Upper lobe of left lung (tissue), 6 donors: ENCODE data around the gene BAIAP2L1. TPM values are rescaled to one million over a fixed set of nuclear protein-coding genes. Genes with fewer than 3 reads are reported as not detected.

Source experiments
- ATAC-seq, 2 donors: fragments of 200-7000 bp; cut with Tn5 transposase; one replicate each; pipeline ENCODE4 v1.9.1; 2022; ENCODE audit warnings: mild to moderate bottlenecking in 2 of 2, moderate library complexity in 2 of 2; ENCODE audit not compliant: low FRiP score in 2 of 2
- DNase-seq, 2 donors: peaks; one replicate each; pipeline ENCODE4 v3.0.0-alpha.2; 2019 to 2020
- H3K27ac ChIP-seq, 4 donors: fragments of 200-600 bp; sonication (generic); one replicate each; pipeline ENCODE4 v1.5.1; 2016 to 2019
- H3K27me3 ChIP-seq, 4 donors: fragments of 200-600 bp; sonication (generic); one replicate each; pipeline ENCODE4 v1.5.1; 2017 to 2019
- H3K36me3 ChIP-seq, 4 donors: fragments of 200-600 bp; sonication (generic); one replicate each; pipeline ENCODE4 v1.5.1; 2016 to 2019
- H3K4me1 ChIP-seq, 4 donors: fragments of 200-600 bp; sonication (generic); one replicate each; pipeline ENCODE4 v1.5.1; 2018 to 2019
- H3K4me3 ChIP-seq, 4 donors: fragments of 200-600 bp; sonication (generic); one replicate each; pipeline ENCODE4 v1.5.1; 2017 to 2019; ENCODE audit warnings: mild to moderate bottlenecking in 2 of 4, moderate library complexity in 1 of 4
- H3K9me3 ChIP-seq, 4 donors: fragments of 200-600 bp; sonication (generic); one replicate each; pipeline ENCODE4 v1.5.1; 2018 to 2019
- CTCF ChIP-seq, 6 experiments: fragments of 450-650 bp in 4 of 6; fragments of 200-600 bp in 2 of 6; sonication (generic) in 2 of 6; IDR thresholded peaks; one replicate each; pipeline ENCODE4 v1.5.1; 2016 to 2019; ENCODE audit warnings: antibody characterized with exemption in 6 of 6
- EP300 ChIP-seq, 4 donors: sonication (generic); formaldehyde crosslinking; IDR thresholded peaks; one replicate each; pipeline ENCODE4 v1.5.1; 2017; ENCODE audit warnings: antibody characterized with exemption in 4 of 4, control low read depth in 2 of 4
- POLR2A ChIP-seq, 4 donors: fragments of 450-650 bp; IDR thresholded peaks; one replicate each; pipeline ENCODE4 v1.5.1; 2016 to 2017; ENCODE audit warnings: antibody characterized with exemption in 4 of 4, mild to moderate bottlenecking in 2 of 4
- POLR2AphosphoS5 ChIP-seq, 2 donors: sonication (generic); formaldehyde crosslinking; IDR thresholded peaks; one replicate each; pipeline ENCODE4 v1.5.1; 2017; ENCODE audit warnings: antibody characterized with exemption in 2 of 2
- WGBS, 2 donors: methylation state at CpG; one replicate each; pipeline ENCODE4 v1.1.5; 2017 to 2018; 5-methylcytosine and 5-hydroxymethylcytosine counted together
- total RNA-seq, 6 donors: library from RNA; depleted of rRNA in 4 of 6; stranded (reverse); fragments of >200 nt in 4 of 6; gene quantifications; one replicate each; pipeline versions ENCODE4 v1.1.0 to v1.2.1, GENCODE V29; 2016 to 2021
- donor health status: DM: no; HTN: no; CAD: no; lungs with moderate emphysema.
- donor health status: DM: no; HTN: yes; CAD: no; lungs with severe emphysema.

Gene BAIAP2L1
- total RNA-seq, 6 donors from 2014 or later = 20.2 to 35.6 (median 26.6) TPM

- DNase-seq (no peak), ATAC-seq (no peak)
- Histone ChIP-seq H3K36me3 (peaks cover 0 to 4% (median 0%) of the 10 kb centered on the region in 4 donors), H3K27ac (peak overlapping the region in 3 of 4 donors; percentile 43 to 55 (median 49)), H3K4me3 (no peak overlapping the region), H3K9me3 (no peaks in the 10 kb centered on the region), H3K27me3 (no peaks in the 10 kb centered on the region), H3K4me1 (peaks cover 14 to 45% (median 38%) of the 10 kb centered on the region in 4 donors)
- WGBS, 2 donors = 69 to 81% methylated on average over 4 of the region's 4 CpGs
- no peak for TF ChIP-seq CTCF (IDR thresholded peaks at IDR 0.05)
- no peak for TF ChIP-seq EP300 (IDR thresholded peaks at IDR 0.05)
- no peak for TF ChIP-seq POLR2A (IDR thresholded peaks at IDR 0.05)
- TF ChIP-seq POLR2AphosphoS5 (IDR thresholded peaks at IDR 0.05) = no peak
Measured at GRCh38 chr7:98278936-98279335, 122.0 kb downstream of the BAIAP2L1 start.

- DNase-seq = no peak
- Histone ChIP-seq H3K27ac (peak overlapping the region in 3 of 4 donors; percentile 43 to 55 (median 49)), H3K27me3 (no peaks in the 10 kb centered on the region), H3K9me3 (no peaks in the 10 kb centered on the region), H3K4me3 (no peak overlapping the region), H3K4me1 (peaks cover 14 to 40% (median 32%) of the 10 kb centered on the region in 4 donors), H3K36me3 (no peaks in the 10 kb centered on the region)
- TF ChIP-seq EP300 (IDR thresholded peaks at IDR 0.05) = no peak
- TF ChIP-seq POLR2A (IDR thresholded peaks at IDR 0.05) = no peak
- TF ChIP-seq CTCF (IDR thresholded peaks at IDR 0.05) = no peak
- no peak for TF ChIP-seq POLR2AphosphoS5 (IDR thresholded peaks at IDR 0.05)
- ATAC-seq = no peak
- WGBS, 2 donors = 85 to 91% methylated on average over 5 of the region's 5 CpGs
Measured at GRCh38 chr7:98278408-98278807, 122.5 kb downstream of the BAIAP2L1 start.

- Histone ChIP-seq H3K4me1 (peaks cover 14 to 33% (median 29%) of the 10 kb centered on the region in 4 donors), H3K27ac (peak overlapping the region; percentile 70 to 83 (median 80)), H3K36me3 (no peaks in the 10 kb centered on the region), H3K27me3 (no peaks in the 10 kb centered on the region), H3K4me3 (no peak overlapping the region), H3K9me3 (no peaks in the 10 kb centered on the region)
- DNase-seq (peak in 1 of 2 donors; percentile 76), ATAC-seq (peak; percentile 43 to 72)
- WGBS, 2 donors = 29 to 35% methylated on average over 5 of the region's 5 CpGs
- TF ChIP-seq POLR2A (IDR thresholded peaks at IDR 0.05) = no peak
- TF ChIP-seq EP300 (IDR thresholded peaks at IDR 0.05) = peak in 1 of 4 donors; percentile 89
- TF ChIP-seq POLR2AphosphoS5 (IDR thresholded peaks at IDR 0.05) = peak in 1 of 2 donors; percentile 51
Measured at GRCh38 chr7:98276241-98276761, 124.6 kb downstream of the BAIAP2L1 start.

- H3K36me3 ChIP-seq = no peaks in the 10 kb centered on the region
- 80 to 83% methylated on average over 3 of the region's 3 CpGs for WGBS, 2 donors
- H3K27me3 ChIP-seq = no peaks in the 10 kb centered on the region
- no peaks in the 10 kb centered on the region for H3K9me3 ChIP-seq
- H3K27ac ChIP-seq = no peak overlapping the region
- ATAC-seq (no peak), DNase-seq (no peak)
- TF ChIP-seq POLR2AphosphoS5 (IDR thresholded peaks at IDR 0.05) (no peak), EP300 (IDR thresholded peaks at IDR 0.05) (no peak), CTCF (IDR thresholded peaks at IDR 0.05) (no peak), POLR2A (IDR thresholded peaks at IDR 0.05) (no peak)
- H3K4me1 ChIP-seq = no peaks in the 10 kb centered on the region
- H3K4me3 ChIP-seq = no peak overlapping the region
Measured at GRCh38 chr7:98267303-98267702, 133.6 kb downstream of the BAIAP2L1 start.

- H3K9me3 ChIP-seq = no peaks in the 10 kb centered on the region
- TF ChIP-seq EP300 (IDR thresholded peaks at IDR 0.05) (no peak), POLR2AphosphoS5 (IDR thresholded peaks at IDR 0.05) (no peak), CTCF (IDR thresholded peaks at IDR 0.05) (peak in 4 of 6 experiments; percentile 17 to 40 (median 32))
- H3K4me1 ChIP-seq = no peaks in the 10 kb centered on the region
- H3K27me3 ChIP-seq = no peaks in the 10 kb centered on the region
- ATAC-seq = peak in 1 of 2 donors; percentile 62
- WGBS, 2 donors = 53 to 82% methylated on average over 1 to 2 of the region's 2 CpGs
- DNase-seq = no peak
- H3K36me3 ChIP-seq = no peaks in the 10 kb centered on the region
- H3K27ac ChIP-seq = no peak overlapping the region
- no peak overlapping the region for H3K4me3 ChIP-seq
Measured at GRCh38 chr7:98266840-98267239, 134.1 kb downstream of the BAIAP2L1 start.
